IPS-18c (cell line): ENCODE data around the gene RHCG.

Source experiments
- H3K4me3 ChIP-seq: 2 replicates; pipeline ENCODE4 v1.7.0; 2013; ENCODE audit warnings: low read depth, mild to moderate bottlenecking, low read length, moderate library complexity; ENCODE audit not compliant: insufficient read depth
- H3K9me3 ChIP-seq: one replicate; pipeline ENCODE4 v1.6.1; 2013; ENCODE audit warnings: mild to moderate bottlenecking, low read length, moderate library complexity; ENCODE audit not compliant: control insufficient read depth, insufficient read depth

Gene RHCG

GRCh38 chr15:89439764-89440163 is 56.6 kb downstream of the RHCG start:
- Histone ChIP-seq H3K4me3 (no peak overlapping the region), H3K9me3 (no peaks in the 10 kb centered on the region)

DNA sequence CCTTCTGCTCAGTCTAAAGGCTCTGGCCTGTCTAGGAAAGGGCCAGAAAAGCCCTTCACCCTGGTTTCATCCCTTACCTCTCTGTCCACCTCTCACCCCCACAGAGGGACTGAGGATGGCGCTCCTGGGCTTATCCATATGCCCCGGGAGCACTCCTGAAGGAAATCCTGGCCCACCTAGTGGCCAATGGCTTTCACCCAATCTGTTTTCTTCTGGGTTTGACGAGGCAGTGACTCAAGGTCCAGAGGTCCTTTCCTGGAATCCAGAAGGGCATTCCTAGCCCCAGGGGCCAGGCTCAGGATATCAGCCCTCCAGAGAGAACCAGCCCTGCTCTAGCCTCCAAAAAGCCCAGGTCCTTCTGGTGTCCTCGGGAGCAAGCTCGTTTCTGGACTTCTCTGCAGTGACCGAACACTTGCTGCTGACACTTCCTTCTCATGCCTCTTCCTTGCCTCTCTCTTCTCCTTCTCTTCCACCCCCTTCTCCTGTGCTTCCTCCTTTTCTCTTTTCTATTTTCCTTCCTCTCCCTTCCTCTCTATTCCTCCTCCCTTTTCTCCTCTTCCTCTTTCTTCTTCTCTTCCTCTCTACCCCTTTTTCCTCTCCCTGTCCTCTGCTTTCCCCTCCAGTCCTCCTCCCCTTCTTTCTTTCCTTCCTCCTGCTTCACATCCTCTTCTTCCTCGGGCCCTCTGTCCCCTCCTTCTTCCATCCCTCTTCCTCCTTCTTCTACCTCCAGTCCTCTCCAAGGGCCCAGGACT is 59.6 kb downstream of the RHCG start:
- H3K9me3 ChIP-seq, result no peaks in the 10 kb centered on the region
- H3K4me3 ChIP-seq, result no peak overlapping the region

- no peaks in the 10 kb centered on the region for H3K9me3 ChIP-seq
- H3K4me3 ChIP-seq, result no peak overlapping the region
These were observed 61.0 kb downstream of the RHCG start for GRCh38 chr15:89435362-89435761.

DNA sequence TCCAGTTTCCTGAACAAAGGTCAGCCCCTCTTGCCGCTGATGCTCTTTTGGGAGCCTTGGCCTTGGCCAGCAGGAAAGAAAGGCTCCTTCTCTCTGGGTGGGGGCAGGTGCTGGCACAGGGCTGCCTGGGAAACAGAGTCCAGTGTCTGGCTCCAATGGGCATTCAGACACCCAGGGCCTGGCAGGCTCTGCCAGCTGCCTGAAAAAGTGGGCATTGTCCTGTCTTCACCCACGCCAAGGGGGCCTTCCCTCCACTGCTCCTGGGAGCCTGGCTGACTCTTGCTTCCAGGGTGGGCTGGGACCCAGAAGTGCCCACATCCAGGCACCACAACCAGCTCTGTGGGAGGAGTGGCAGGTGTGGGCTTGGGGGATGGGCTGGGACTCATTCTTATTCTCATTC is 62.7 kb downstream of the RHCG start:
- H3K9me3 ChIP-seq, result no peaks in the 10 kb centered on the region
- H3K4me3 ChIP-seq, result no peak overlapping the region

DNA sequence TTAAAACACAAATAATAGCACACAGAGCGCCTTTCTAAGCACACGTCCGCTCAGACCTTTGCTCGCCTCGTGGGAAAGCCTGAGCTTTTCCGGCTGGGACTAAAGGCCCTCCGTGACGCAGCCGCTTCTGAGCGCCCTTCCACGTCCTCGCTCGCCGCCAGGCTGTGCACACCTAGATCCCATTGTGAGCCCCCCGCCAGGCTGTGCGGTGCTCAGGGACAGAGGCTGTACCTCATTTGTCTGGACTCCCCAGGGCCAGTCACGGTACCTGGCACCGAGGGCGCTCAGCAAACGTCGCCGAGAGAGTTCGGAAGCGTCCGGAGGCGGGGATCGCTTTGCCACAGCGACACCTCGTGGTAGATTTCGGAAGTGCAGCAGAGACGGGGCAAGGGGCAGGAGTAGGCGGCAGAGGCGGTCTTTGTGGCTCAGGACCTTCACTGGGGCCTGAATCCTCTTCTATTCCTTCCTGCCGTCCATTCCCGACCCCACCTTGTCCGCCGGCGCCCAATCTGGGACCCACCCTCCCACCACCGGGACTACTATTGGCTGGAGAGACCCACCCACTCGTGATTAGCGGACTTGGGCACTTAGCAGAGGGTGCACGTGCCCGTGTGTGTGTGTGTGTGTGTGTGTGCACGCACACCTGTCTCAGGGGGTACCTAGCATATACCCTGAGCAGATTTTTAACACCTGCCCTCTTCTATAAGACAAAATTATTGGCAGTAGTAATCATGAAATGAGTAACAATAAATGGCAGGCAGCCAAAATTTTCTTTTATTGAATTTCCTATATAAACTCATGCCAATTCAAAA is 65.6 kb downstream of the RHCG start:
- 0 out of 2 replicates have a peak overlapping the region, but pooled peaks have one; percentile 28 for H3K4me3 ChIP-seq
- H3K9me3 ChIP-seq, result no peaks in the 10 kb centered on the region

DNA sequence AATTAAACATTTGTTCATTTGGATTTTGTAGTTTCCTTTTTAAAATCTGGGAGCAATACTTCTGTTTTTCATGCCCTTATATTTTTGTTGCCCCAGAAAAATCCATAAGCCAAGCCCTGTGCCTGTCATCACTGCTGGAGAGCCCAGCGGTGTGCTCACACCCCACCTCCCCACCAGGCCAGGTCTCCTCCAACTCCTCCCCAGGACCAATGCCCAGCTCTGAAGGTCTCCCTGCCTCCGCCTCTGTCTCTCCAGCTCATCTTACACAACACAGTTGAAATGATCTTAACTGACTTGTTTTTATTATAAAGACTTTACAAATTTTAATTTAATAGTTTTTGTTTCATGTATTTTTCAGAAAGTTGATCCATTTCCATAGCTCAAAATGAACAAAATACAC is 66.4 kb downstream of the RHCG start:
- Histone ChIP-seq H3K4me3 (no peak overlapping the region), H3K9me3 (no peaks in the 10 kb centered on the region)

- Histone ChIP-seq H3K9me3 (no peaks in the 10 kb centered on the region), H3K4me3 (no peak overlapping the region)
These were observed 67.4 kb downstream of the RHCG start for GRCh38 chr15:89429023-89429422.

DNA sequence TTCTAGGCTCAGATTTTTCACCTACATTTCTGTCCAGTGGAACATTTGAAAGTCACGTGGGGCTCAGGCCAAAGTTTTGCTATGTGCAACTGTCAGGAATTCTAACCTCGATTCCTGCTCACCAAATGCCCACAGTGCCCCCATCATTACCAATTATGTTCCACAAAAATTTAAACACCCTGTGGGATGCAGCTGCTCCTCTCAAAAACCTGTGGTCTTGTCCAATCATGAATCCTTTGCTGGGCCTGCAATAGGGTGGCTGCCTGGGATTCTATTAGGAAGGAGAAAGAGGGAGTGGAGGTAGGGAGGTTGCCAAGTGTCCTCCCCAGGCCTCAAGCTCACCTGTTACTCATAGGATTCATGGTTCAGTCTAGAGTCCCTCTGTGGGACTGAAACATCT is 68.1 kb downstream of the RHCG start:
- Histone ChIP-seq H3K9me3 (no peaks in the 10 kb centered on the region), H3K4me3 (no peak overlapping the region)

GRCh38 chr15:89426500-89426899 is 69.9 kb downstream of the RHCG start:
- H3K9me3 ChIP-seq, result no peaks in the 10 kb centered on the region
- H3K4me3 ChIP-seq, result no peak overlapping the region

DNA sequence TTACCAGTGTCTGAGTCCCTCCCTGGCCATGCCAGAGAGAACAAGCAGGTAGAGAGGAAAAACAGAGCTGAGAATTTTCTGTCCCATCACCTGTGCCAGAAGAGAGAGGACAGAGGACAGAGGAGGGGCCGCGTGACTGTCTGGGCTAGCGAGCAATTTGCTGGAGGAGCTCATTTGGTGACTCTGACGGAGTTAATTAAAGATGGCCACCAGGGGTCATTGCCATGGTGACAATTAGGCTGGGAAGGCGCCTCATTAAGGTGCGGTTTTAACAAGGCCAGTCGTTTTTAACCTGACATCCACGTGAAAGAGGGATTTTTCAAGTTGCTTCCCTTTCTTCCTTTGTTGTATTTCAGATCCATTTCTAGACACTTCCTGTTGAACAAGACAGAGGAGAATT is 72.4 kb downstream of the RHCG start:
- Histone ChIP-seq H3K9me3 (no peaks in the 10 kb centered on the region), H3K4me3 (no peak overlapping the region)
